Neural cell (in vitro differentiated cells): Measurements from ENCODE around the gene CIB1. TPM values are rescaled to one million over a fixed set of nuclear protein-coding genes. Genes with fewer than 3 reads are reported as not detected.

Source experiments
- H2AFZ ChIP-seq: fragments of 200-600, 300-800 bp; sonication (generic), shearing (Covaris generic); 2 replicates; pipeline ENCODE4 v1.6.0; 2014; ENCODE audit warnings: low read depth, mild to moderate bottlenecking, antibody characterized with exemption, low read length, moderate library complexity
- H3F3A ChIP-seq: fragments of 200-600 bp; shearing (Covaris generic); 2 replicates; pipeline ENCODE4 v1.6.1; 2016; ENCODE audit warnings: mild to moderate bottlenecking, moderate library complexity, mixed read lengths, antibody characterized with exemption, low read length; ENCODE audit not compliant: insufficient read depth, poor library complexity, severe bottlenecking
- H3K27ac ChIP-seq: fragments of 200-600, 300-800 bp; sonication (generic), shearing (Covaris generic); 2 replicates; pipeline ENCODE4 v1.5.1; 2014; ENCODE audit warnings: mild to moderate bottlenecking, low read length, moderate library complexity
- H3K27me3 ChIP-seq: fragments of 300-800, 200-600 bp; sonication (generic), shearing (Covaris generic); 2 replicates; pipeline ENCODE4 v1.6.0; 2014; ENCODE audit warnings: mild to moderate bottlenecking, low read depth, low read length, moderate library complexity; ENCODE audit not compliant: insufficient read depth
- H3K36me3 ChIP-seq: fragments of 300-800, 200-600 bp; sonication (generic), shearing (Covaris generic); 2 replicates; pipeline ENCODE4 v1.5.1; 2014; ENCODE audit warnings: mild to moderate bottlenecking, antibody characterized with exemption, low read length, moderate library complexity; ENCODE audit not compliant: insufficient read depth
- H3K4me2 ChIP-seq: fragments of 300-800, 200-600 bp; sonication (generic), shearing (Covaris generic); 2 replicates; pipeline ENCODE4 v1.6.0; 2014; ENCODE audit warnings: mild to moderate bottlenecking, low read length
- H3K4me3 ChIP-seq: fragments of 300-800, 200-600 bp; sonication (generic), shearing (Covaris generic); 2 replicates; pipeline ENCODE4 v1.5.1; 2014; ENCODE audit warnings: mild to moderate bottlenecking, low read length, moderate library complexity
- H3K79me2 ChIP-seq: fragments of 200-600 bp; shearing (Covaris generic); replicated peaks from 2 replicates; pipeline ENCODE4 v1.6.0; 2014; ENCODE audit warnings: mild to moderate bottlenecking, low read length, moderate library complexity; ENCODE audit not compliant: insufficient read depth
- H3K9ac ChIP-seq: fragments of 300-800, 200-600 bp; sonication (generic), shearing (Covaris generic); 2 replicates; pipeline ENCODE4 v1.6.1; 2016; ENCODE audit warnings: mild to moderate bottlenecking, low read length, mixed read lengths
- H3K9me2 ChIP-seq: fragments of 200-600 bp; shearing (Covaris generic); 2 replicates; pipeline ENCODE4 v1.6.1; 2016; ENCODE audit warnings: mild to moderate bottlenecking, low read length, mixed read lengths; ENCODE audit not compliant: insufficient read depth
- H3K9me3 ChIP-seq: fragments of 200-600, 300-800 bp; sonication (generic), shearing (Covaris generic); 2 replicates; pipeline ENCODE4 v1.6.1; 2016; ENCODE audit warnings: mild to moderate bottlenecking, mixed run types, low read length, moderate library complexity, mixed read lengths
- H4K20me1 ChIP-seq: fragments of 200-600 bp; shearing (Covaris generic); 2 replicates; pipeline ENCODE4 v1.6.1; 2016; ENCODE audit warnings: mild to moderate bottlenecking, mixed run types; ENCODE audit not compliant: insufficient read depth
- EP300 ChIP-seq: fragments of 450-650 bp; conservative IDR thresholded peaks from 2 replicates; pipeline ENCODE4 v1.6.1; 2014; ENCODE audit warnings: antibody characterized with exemption, mild to moderate bottlenecking, moderate library complexity; ENCODE audit not compliant: poor library complexity, severe bottlenecking
- EZH2 ChIP-seq: fragments of 200-600, 300-800 bp; shearing (Covaris generic), sonication (generic); IDR thresholded peaks from 2 replicates; pipeline ENCODE4 v1.6.1; 2014; ENCODE audit warnings: antibody characterized with exemption, low read length, borderline replicate concordance, mild to moderate bottlenecking; ENCODE audit not compliant: insufficient read depth, poor library complexity, severe bottlenecking
- MXI1 ChIP-seq: fragments of 450-650 bp; conservative IDR thresholded peaks from 2 replicates; pipeline ENCODE4 v1.6.1; 2014; ENCODE audit warnings: antibody characterized with exemption, mild to moderate bottlenecking; ENCODE audit not compliant: poor library complexity, severe bottlenecking
- POLR2AphosphoS5 ChIP-seq: IDR thresholded peaks from 2 replicates; pipeline ENCODE4 v1.6.1; 2012
- RAD21 ChIP-seq: fragments of 450-650 bp; conservative IDR thresholded peaks from 2 replicates; pipeline ENCODE4 v1.6.1; 2014; ENCODE audit warnings: antibody characterized with exemption, mild to moderate bottlenecking, moderate library complexity
- REST ChIP-seq: IDR thresholded peaks from 2 replicates; pipeline ENCODE4 v1.6.1; 2012; ENCODE audit warnings: borderline replicate concordance
- SMC3 ChIP-seq: fragments of 450-650 bp; conservative IDR thresholded peaks from 2 replicates; pipeline ENCODE4 v1.6.1; 2014; ENCODE audit warnings: antibody characterized with exemption, mild to moderate bottlenecking, moderate library complexity; ENCODE audit not compliant: poor library complexity
- TAF1 ChIP-seq: IDR thresholded peaks from 2 replicates; pipeline ENCODE4 v1.6.1; 2012; ENCODE audit warnings: low read depth
- polyA plus RNA-seq: library from polyadenylated mRNA; depleted of rRNA; stranded (reverse); fragments of >200 nt; gene quantifications from 2 replicates; pipeline ENCODE4 v1.2.3, GENCODE V29; 2014
- TF ChIP-seq, protein P1 (sequence below): fragments of 450-650 bp; IDR thresholded peaks from 2 replicates; pipeline ENCODE4 v1.5.1; 2014; ENCODE audit warnings: antibody characterized with exemption, mild to moderate bottlenecking, moderate library complexity; ENCODE audit not compliant: poor library complexity, severe bottlenecking

CIB1 gene
- polyA plus RNA-seq, 1 donor from 2014 or later, result 9.4 TPM

- no peaks in the 10 kb centered on the region for H3K9me2 ChIP-seq
- no peak overlapping the region for H2AFZ ChIP-seq
- H3K27me3 ChIP-seq, result no peaks in the 10 kb centered on the region
- H3K9me3 ChIP-seq, result no peaks in the 10 kb centered on the region
- H3K36me3 ChIP-seq, result no peaks in the 10 kb centered on the region
- H4K20me1 ChIP-seq, result no peaks in the 10 kb centered on the region
- TF ChIP-seq REST (no peak), MXI1 (no peak), POLR2AphosphoS5 (no peak), TAF1 (no peak), EP300 (no peak), EZH2 (no peak), RAD21 (no peak), SMC3 (no peak)
- TF ChIP-seq, protein P1, sequence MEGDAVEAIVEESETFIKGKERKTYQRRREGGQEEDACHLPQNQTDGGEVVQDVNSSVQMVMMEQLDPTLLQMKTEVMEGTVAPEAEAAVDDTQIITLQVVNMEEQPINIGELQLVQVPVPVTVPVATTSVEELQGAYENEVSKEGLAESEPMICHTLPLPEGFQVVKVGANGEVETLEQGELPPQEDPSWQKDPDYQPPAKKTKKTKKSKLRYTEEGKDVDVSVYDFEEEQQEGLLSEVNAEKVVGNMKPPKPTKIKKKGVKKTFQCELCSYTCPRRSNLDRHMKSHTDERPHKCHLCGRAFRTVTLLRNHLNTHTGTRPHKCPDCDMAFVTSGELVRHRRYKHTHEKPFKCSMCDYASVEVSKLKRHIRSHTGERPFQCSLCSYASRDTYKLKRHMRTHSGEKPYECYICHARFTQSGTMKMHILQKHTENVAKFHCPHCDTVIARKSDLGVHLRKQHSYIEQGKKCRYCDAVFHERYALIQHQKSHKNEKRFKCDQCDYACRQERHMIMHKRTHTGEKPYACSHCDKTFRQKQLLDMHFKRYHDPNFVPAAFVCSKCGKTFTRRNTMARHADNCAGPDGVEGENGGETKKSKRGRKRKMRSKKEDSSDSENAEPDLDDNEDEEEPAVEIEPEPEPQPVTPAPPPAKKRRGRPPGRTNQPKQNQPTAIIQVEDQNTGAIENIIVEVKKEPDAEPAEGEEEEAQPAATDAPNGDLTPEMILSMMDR, result no peak
- H3K9ac ChIP-seq, result no peak overlapping the region
- H3K4me3 ChIP-seq, result no peak overlapping the region
- no peak overlapping the region for H3K4me2 ChIP-seq
- no peak overlapping the region for H3K27ac ChIP-seq
- H3F3A ChIP-seq, result no peaks in the 10 kb centered on the region
- H3K79me2 ChIP-seq, result no peaks in the 10 kb centered on the region
Measured at GRCh38 chr15:90225504-90226234, 8.1 kb downstream of the CIB1 start.

DNA sequence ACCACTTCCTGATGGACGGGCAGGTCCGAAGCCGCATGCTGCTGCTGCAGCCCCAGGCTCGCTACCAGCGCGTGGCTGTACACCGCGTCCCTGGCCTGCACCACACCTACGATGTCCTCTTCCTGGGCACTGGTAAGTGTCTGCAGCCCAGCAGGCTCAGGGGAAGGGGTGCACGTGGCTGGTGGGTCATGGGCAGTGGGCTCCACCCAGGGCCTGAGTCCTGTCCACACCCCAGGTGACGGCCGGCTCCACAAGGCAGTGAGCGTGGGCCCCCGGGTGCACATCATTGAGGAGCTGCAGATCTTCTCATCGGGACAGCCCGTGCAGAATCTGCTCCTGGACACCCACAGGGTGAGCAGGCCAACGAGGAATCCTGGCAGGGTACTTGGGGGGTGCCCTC is 8.7 kb downstream of the CIB1 start:
- Histone ChIP-seq H2AFZ (no peak overlapping the region), H3K36me3 (no peaks in the 10 kb centered on the region), H3K9me2 (no peaks in the 10 kb centered on the region), H3K9me3 (no peaks in the 10 kb centered on the region), H3K27ac (no peak overlapping the region), H3K4me2 (no peak overlapping the region), H3K79me2 (no peaks in the 10 kb centered on the region), H4K20me1 (no peaks in the 10 kb centered on the region), H3K27me3 (no peaks in the 10 kb centered on the region), H3F3A (no peaks in the 10 kb centered on the region), H3K4me3 (no peak overlapping the region), H3K9ac (no peak overlapping the region)
- TF ChIP-seq MXI1, result no peak
- no peak for TF ChIP-seq REST
- TF ChIP-seq EZH2, result no peak
- TF ChIP-seq, protein P1, result no peak
- no peak for TF ChIP-seq TAF1
- TF ChIP-seq RAD21, result no peak
- no peak for TF ChIP-seq SMC3
- no peak for TF ChIP-seq EP300
- TF ChIP-seq POLR2AphosphoS5, result no peak
